Brain pericyte (primary cell): ENCODE measurements around the gene PCGF3.
"Not testable (repeated sequence)": the region's sequence is repeated elsewhere in the genome, so short reads cannot be mapped to it uniquely, and the experiment has no call there.

ENCODE experiments used
- DNase-seq: peaks from one replicate; pipeline ENCODE4 v3.0.0-alpha.2; 2012; ENCODE audit warnings: low read depth, low spot score

The PCGF3 gene

GRCh38 chr4:668219-668618 lies 37.4 kb upstream of the PCGF3 start:
- not testable (repeated sequence) for DNase-seq

- not testable (repeated sequence) for DNase-seq
These were observed 35.6 kb upstream of the PCGF3 start for GRCh38 chr4:669806-670559.

GRCh38 chr4:671769-672168 lies 33.9 kb upstream of the PCGF3 start:
- no peak for DNase-seq

- no peak for DNase-seq
These were observed 32.1 kb upstream of the PCGF3 start for GRCh38 chr4:673349-674091.

GRCh38 chr4:674172-675035 lies 31.2 kb upstream of the PCGF3 start, which contains the start of the genes ATP5ME and MYL5:
ATP5ME (minus strand) TSS chr4:674276; CDS start chr4:674247, 29 bp downstream.
MYL5 (plus strand) TSS chr4:674542; CDS start chr4:678027, 3,485 bp downstream.
- peak; percentile 93 for DNase-seq

- DNase-seq = no peak
These were observed 30.4 kb upstream of the PCGF3 start for GRCh38 chr4:675036-675882.

- DNase-seq = no peak
These were observed 29.4 kb upstream of the PCGF3 start for GRCh38 chr4:675980-676870.

GRCh38 chr4:676871-677235 lies 28.8 kb upstream of the PCGF3 start:
- DNase-seq = no peak

GRCh38 chr4:677431-678293 lies 28.0 kb upstream of the PCGF3 start:
- no peak for DNase-seq

- DNase-seq = no peak
These were observed 27.1 kb upstream of the PCGF3 start for GRCh38 chr4:678331-679103.

- no peak for DNase-seq
These were observed 26.5 kb upstream of the PCGF3 start for GRCh38 chr4:679104-679481.

- DNase-seq = no peak
These were observed 26.0 kb upstream of the PCGF3 start for GRCh38 chr4:679629-680028.

GRCh38 chr4:680091-680490 lies 25.5 kb upstream of the PCGF3 start:
- no peak for DNase-seq

GRCh38 chr4:680551-680927 lies 25.1 kb upstream of the PCGF3 start:
- no peak for DNase-seq

- DNase-seq = no peak
These were observed 24.5 kb upstream of the PCGF3 start for GRCh38 chr4:680928-681645.

GRCh38 chr4:681736-682451 lies 23.7 kb upstream of the PCGF3 start:
- no peak for DNase-seq
